T-helper 2 cell (primary cell): ENCODE data around the gene ITGA2B.
"Not testable (repeated sequence)": the region's sequence is repeated elsewhere in the genome, so short reads cannot be mapped to it uniquely, and the experiment has no call there.

ENCODE experiments used
- DNase-seq, 5 experiments: peaks; one replicate each; pipeline versions ENCODE4 v3.0.0 to v3.0.0-alpha.2; 2012 to 2022

Gene ITGA2B

GRCh38 chr17:44351961-44352827 is 37.3 kb downstream of the ITGA2B start:
- no peak for DNase-seq

GRCh38 chr17:44351464-44351863 is 38.0 kb downstream of the ITGA2B start:
- DNase-seq = no peak

- DNase-seq = peak; percentile 38 to 69 (median 55)
Observed at GRCh38 chr17:44350733-44351226, 38.7 kb downstream of the ITGA2B start.

GRCh38 chr17:44349553-44350070 is 39.8 kb downstream of the ITGA2B start:
- no peak for DNase-seq

GRCh38 chr17:44348988-44349364 is 40.5 kb downstream of the ITGA2B start:
- DNase-seq = no peak

GRCh38 chr17:44348234-44348987 is 41.0 kb downstream of the ITGA2B start:
- DNase-seq = no peak

- not testable (repeated sequence) for DNase-seq
Observed at GRCh38 chr17:44347206-44348055, 42.0 kb downstream of the ITGA2B start.

- DNase-seq = no peak
Observed at GRCh38 chr17:44346064-44346844, 43.2 kb downstream of the ITGA2B start.

GRCh38 chr17:44345454-44346026 is 43.9 kb downstream of the ITGA2B start:
- peak in 3 of 5 experiments; percentile 25 to 41 (median 25) for DNase-seq

GRCh38 chr17:44344939-44345453 is 44.5 kb downstream of the ITGA2B start, which contains the start of gene GRN:
TSS of gene GRN (plus strand) at chr17:44345302. CDS start at chr17:44349165, 3,863 bp downstream.
- peak; percentile 60 to 91 (median 74) for DNase-seq

GRCh38 chr17:44343510-44344209 is 45.8 kb downstream of the ITGA2B start:
- DNase-seq = no peak

GRCh38 chr17:44340553-44340952 is 48.9 kb downstream of the ITGA2B start:
- DNase-seq = not testable (repeated sequence)

- no peak for DNase-seq
Observed at GRCh38 chr17:44338702-44339101, 50.7 kb downstream of the ITGA2B start.

GRCh38 chr17:44335968-44336367 is 53.5 kb downstream of the ITGA2B start:
- DNase-seq = no peak

- DNase-seq = no peak
Observed at GRCh38 chr17:44335564-44335963, 53.9 kb downstream of the ITGA2B start.

- no peak for DNase-seq
Observed at GRCh38 chr17:44334727-44335126, 54.7 kb downstream of the ITGA2B start.

GRCh38 chr17:44334315-44334714 is 55.1 kb downstream of the ITGA2B start:
- DNase-seq = no peak

GRCh38 chr17:44333371-44333770 is 56.1 kb downstream of the ITGA2B start:
- no peak for DNase-seq

- DNase-seq = peak in 4 of 5 experiments; percentile 44 to 67 (median 60)
Observed at GRCh38 chr17:44331249-44331760, 58.1 kb downstream of the ITGA2B start.

- DNase-seq = not testable (repeated sequence)
Observed at GRCh38 chr17:44330263-44330662, 59.2 kb downstream of the ITGA2B start.
